GM18951 (cell line): Measurements from ENCODE around the gene TIMP2.
"Not testable (repeated sequence)": the region's sequence is repeated elsewhere in the genome, so short reads cannot be mapped to it uniquely, and the experiment has no call there.

Experiments used
- POLR2A ChIP-seq: IDR thresholded peaks from 4 replicates; pipeline ENCODE4 v1.6.1; 2011; ENCODE audit warnings: mild to moderate bottlenecking; ENCODE audit not compliant: insufficient read length, insufficient read depth; ENCODE audit errors: extremely low read depth
- in situ Hi-C: fragments of 300-500 bp; cut with MboI; formaldehyde crosslinking; loops from one replicate; pipeline ENCODE4 v1.12.0; 2022; ENCODE audit warnings: low sequenced_read_pairs, mixed read lengths, inconsistent platforms; ENCODE audit not compliant: unreplicated experiment

Gene TIMP2

DNA sequence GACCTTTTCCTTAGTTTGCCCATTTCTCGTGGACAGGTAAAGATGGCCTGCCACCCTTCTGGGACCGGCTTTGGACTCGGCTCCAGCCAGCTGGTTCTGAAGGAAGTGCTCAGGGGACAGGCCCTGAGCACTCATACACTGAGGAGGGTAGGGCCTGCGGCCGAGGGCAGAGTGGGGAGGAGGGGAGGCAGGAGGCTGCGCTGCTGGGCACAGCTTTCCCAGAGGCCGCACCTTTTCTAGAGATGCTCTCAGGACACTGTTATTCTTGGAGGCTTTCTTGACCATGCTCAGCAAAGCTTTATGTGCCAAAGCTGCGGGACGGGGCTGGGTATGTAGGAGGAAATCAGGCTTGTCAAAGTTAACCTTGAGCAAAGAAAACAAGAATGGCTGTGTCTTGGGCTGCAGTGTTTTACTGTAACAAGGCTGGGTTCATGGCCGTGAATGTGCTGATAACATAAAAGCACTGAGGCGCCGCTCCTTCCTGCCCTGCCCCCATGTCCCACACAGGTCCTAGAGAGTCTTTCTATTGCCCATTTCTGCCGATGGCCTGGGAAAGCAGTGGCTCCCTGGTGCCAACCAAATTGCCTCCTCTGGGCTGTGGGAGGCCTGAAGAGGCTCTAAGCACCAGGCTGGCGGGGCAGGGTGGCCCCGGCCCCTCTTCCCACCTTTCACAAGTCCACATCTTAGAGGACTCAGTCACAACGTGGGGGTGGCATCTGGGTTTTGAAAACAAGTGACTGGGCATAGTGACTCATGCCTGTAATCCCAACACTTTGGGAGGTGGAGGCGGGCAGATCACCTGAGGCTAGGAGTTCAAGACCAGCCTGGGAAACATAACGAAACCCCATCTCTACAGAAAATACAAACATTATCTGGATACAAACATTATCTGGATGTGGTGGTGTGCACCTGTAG lies 22.3 kb upstream of the TIMP2 start:
- in situ Hi-C loops: no loop called here
- no peak for TF ChIP-seq POLR2A

DNA sequence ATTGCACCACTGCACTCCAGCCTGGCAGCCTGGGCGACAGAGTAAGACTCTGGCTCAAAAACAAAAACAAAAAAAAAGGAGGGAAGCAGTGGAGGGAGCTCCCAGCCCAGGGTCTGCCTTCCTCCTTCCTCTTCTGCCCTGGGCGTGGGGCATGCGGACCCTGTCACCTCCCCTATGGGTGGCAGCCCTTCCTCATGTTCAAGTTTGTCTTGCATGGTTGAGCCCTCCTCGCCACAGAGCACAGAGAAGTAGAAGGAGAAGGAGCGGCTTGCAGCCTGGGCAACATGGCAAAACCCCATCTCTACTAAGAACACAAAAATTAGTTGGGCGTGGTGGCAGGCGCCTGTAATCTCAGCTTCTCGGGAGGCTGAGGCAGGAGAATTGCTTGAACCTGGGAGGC lies 21.4 kb upstream of the TIMP2 start:
- in situ Hi-C loops: no loop called here
- no peak for TF ChIP-seq POLR2A

DNA sequence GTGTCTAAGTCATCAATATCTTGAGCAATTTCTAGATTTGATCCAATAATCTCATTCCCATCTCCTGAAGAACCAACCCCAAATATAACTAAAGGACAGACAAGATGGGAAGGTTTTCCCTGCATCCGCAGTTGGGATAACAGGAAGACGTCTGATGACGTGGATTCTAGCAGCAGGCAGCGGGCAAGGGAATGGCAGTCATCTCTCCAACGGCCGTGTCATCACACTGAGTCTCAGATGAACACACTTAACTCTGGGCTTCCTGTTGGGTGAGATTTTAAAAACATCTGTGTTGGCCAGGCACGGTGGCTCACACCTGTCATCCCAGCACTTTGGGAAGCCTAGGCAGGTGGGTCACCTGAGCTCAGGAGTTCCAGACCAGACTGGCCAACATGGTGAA lies 20.9 kb upstream of the TIMP2 start:
- no peak for TF ChIP-seq POLR2A
- in situ Hi-C loops: no loop called here

DNA sequence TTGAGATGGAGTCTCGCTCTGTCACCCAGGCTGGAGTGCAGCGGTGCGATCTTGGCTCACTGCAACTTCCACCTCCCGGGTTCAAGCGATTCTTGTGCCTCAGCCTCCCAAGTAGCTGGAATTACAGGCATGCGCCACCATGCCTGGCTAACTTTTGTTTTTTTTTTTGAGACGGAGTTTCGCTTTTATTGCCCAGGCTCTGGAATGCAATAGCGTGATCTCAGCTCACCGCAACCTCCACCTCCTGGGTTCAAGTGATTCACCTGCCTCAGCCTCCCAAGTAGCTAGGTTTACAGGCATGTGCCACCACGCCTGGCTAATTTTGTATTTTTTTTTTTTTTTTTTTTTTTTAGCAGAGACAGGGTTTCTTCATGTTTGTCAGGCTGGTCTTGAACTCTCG lies 20.3 kb upstream of the TIMP2 start:
- in situ Hi-C loops: not testable (repeated sequence)

DNA sequence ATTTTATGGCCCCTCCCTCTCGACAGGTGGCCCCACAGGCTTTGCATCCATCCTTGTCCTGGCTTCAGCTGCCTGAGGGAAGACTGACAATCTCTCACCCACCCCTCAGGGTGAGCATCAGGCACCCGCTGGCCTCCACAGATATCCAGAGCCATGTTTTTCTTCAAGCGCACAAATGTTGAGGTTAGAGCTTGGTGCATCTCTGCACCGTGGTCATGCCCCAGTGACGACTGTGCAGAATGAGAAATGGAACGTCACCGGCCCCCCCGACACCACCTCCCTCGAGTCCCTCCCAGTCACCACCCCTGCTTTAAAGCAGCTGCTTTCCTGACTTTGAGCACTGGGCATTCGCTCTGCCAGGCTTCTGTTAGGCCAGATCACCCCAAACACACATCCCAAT lies 19.8 kb upstream of the TIMP2 start:
- in situ Hi-C loops: no loop called here
- no peak for TF ChIP-seq POLR2A

DNA sequence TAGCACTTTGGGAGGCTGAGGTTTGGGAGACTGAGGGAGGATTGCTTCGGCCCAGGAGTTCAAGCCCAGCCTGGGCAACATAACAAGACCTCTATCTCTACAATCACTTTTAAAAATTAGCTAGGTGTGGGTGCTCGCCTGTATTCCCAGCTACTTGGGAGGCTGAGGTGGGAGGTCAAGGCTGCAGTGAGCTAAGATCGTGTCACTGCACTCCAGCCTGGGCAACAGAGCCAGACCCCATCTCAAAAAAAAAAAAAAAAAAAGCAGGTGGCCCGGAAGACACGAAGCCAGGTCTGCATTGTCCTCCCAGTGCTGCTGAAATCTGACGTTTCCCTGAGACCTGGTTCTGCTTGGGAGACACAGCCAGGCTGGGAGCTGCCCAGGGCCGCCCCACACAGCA lies 18.8 kb upstream of the TIMP2 start:
- in situ Hi-C loops: no loop called here
- no peak for TF ChIP-seq POLR2A

DNA sequence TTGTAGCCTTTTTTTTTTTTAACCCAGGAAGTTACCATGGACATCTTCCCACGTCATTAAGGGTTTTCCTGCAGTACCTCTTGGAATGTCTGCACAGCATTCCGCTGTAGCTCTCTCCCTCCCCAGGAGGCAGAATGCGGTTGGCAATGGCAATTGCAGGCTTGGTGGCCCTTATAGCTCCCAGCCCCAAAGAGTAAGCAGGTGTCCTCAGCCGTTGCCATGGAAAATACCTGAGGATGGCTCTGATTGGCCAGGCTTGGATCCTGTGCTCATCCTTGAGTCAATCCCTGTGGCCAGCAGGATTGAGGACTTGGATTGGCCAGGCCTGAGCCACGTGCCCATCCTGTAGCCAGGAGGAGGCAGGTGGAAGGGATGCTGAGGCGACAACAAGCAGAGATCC lies 15.5 kb upstream of the TIMP2 start:
- in situ Hi-C loops: no loop called here
- TF ChIP-seq POLR2A: no peak

DNA sequence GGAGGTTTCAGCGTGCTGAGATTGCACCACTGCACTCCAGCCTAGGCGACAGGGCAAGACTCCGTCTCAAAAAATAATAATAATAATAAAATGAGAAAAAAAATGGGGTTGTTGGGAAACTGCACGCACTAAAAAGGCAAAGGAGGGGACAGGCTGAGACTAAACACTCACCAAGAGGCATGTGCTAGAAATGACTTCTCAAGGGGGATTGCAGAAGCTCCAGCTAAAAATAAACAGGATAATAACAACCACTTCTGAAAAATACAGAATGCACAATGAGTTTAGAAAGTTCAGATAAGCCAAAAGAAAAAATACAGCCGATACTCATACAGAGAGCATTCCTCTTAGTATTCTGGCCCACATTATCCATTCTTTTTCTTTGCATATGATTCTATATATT lies 15.1 kb upstream of the TIMP2 start:
- in situ Hi-C loops: no loop called here
- no peak for TF ChIP-seq POLR2A

DNA sequence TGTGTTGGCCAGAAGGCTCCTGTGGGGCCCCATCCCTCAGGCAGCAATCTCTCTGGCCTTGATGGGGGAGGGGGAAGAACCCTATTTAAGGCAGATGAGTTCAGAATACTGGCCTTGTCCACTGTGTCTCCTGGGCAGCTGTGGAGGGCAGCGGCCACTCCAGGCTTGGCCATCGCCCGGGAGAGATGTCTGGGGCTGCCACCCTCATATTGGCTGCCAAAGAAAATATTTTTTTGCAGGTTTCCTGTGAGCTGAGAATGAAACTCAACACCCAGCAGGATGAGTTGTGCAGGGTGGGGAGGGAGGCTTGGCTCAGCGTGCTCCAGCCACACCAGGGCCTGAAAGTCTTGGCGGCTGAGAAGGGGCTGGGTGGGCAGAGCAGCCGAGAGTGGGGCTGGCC lies 14.4 kb upstream of the TIMP2 start:
- in situ Hi-C loops: no loop called here
- TF ChIP-seq POLR2A: no peak

DNA sequence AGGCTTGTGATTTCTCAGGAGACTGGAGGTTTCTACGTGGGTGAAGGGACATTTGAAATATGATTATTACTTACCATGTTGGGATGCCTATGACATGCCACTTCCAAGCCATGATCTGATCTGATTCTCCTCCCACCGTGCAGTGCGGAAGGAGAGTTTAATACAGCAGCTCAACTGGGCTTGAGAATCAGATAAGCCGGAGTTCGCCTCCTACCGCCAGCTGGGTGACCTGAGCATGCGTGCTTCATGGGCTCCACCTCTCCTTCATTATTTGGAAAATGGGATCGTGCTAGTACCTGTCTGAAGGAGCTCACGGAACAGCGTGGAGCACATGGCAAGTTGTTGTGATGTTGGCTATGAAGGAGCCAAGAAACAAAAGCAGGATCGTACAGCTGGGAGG lies 12.4 kb upstream of the TIMP2 start:
- in situ Hi-C loops: no loop called here
- no peak for TF ChIP-seq POLR2A

DNA sequence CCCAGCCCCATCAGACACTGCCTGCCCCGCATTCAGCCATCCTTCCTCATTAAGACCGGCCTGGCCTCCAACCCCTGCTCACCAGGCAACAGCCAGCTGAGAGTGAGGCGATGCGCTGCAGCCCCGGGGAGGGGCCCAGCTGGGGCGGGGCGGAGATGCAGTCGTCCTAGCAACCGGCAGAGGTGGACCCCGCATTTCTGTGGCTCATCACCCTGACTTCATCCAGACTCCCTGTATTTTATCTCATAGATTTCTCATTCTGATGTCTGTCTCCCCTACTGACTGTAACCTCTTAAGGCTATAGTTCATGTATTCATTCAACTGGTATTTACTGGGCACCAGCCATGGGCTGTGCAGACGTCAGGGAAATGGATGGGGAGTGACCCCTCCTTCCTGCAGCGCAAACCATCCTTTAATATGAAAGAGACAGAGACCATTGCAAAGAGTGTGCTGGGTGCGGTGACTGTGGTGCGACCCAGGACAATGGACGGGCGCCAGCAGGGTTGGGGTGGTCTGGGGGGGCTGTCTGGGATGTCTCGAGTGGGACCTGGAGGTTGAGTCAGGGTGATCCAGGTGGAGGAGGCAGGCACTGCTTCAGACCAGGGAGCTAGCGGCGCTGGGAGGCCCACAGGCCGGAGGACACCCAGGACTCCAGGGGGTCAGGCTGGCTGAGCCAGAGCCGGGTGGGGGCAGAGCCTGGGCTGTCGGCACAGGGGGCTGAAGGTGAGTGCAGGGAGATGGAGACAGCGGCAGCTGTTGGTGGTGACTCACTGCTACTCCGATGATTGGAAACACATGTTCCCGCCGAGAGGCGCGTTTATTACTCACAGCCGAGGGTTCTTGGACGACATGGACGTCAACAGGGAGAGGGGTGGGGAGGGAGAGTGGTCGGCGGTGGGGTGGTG lies 10.5 kb upstream of the TIMP2 start:
- in situ Hi-C loops: no loop called here

DNA sequence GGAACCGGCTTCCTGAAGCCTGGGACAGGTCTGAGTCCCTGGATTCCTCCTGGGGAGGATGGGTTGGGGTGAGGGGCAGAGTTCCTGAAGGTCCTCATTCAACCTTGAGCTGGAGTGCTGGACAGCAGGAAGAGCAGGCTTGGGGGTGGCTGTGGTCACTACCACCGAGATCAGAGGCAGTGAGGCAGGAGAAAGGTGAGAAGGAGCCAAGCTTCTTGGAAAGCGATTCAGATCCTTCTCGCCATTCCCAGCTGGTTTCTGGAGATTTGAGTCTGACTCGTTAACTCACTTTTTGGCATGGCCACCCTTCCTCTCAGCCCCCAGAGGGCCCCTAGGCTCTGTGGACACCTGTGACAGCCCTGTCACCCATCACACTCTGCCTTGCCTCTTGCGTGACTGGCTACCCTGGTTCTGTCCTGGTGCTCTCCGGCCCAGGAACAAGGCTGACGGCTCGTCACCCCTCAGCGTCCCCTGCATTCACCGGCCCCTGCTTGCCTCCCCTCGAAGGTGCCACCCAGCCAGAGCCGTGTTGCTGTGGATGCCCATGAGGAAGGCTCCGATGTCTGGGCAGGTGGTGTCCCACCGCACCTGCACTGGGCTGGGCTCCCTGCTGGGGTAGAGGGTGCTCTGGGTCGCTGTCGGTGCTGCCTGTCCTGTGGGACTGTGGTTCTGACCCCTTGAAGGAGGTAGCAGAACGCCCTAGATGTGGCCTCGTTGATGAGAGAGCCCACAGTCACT lies 9.7 kb upstream of the TIMP2 start:
- TF ChIP-seq POLR2A: no peak
- in situ Hi-C loops: no loop called here

More for the DNA sequence above, 10.5 kb upstream of the TIMP2 start:
- TF ChIP-seq POLR2A: no peak

DNA sequence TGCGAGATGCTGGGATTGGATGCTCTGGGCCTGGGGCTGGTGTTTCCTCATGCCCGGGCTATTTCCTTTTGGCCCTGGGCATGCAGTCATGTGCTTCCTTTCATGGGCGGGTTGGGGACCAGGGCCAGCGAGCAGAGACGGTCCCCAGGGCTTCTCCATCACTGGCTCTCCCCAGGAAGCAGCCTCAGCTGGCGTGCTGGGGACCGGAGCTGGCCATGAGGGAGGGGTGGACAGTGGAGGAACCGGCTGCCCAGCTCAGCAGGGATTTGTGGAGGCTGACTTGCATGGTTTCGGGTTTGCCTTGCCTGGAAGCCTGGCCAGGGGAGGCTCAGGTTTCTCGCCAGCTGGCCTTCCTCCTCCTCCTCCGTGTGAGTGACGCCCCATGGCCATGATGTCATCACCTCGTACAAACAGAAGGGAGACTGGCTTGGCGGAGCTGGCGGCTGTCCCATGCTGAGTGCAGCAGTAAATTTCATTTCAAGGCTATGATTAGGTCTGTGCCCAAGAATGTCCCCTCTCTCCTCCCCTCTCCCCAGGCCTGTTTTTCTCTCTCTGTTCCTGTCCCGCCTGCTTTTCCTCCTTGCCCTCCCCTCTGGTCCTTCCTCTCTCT lies 8.9 kb upstream of the TIMP2 start:
- in situ Hi-C loops: no loop called here
- TF ChIP-seq POLR2A: no peak
